ENCODE results near the gene RBPJ. TPM values are rescaled to one million over a fixed set of nuclear protein-coding genes. Genes with fewer than 3 reads are reported as not detected.

RBPJ gene
- total RNA-seq, 2 experiments from 2014 or later = 73.3 to 163 TPM

GRCh38 chr4:26294904-26295303, 25.9 kb upstream of the RBPJ start:
- ATAC-seq (no peak), DNase-seq (no peak)
- H3K9me3 Mint-ChIP-seq (ENCODE audit: low read depth) = no peaks in the 10 kb centered on the region
- CTCF ChIA-PET = no interaction called here
- H3K36me3 Mint-ChIP-seq = peaks cover 7% of the 10 kb centered on the region
- peaks cover 28% of the 10 kb centered on the region for H3K4me1 Mint-ChIP-seq
- no peaks in the 10 kb centered on the region for H3K27me3 Mint-ChIP-seq
- no peak overlapping the region for H3K27ac Mint-ChIP-seq
- no peak overlapping the region for H3K4me3 Mint-ChIP-seq

- no peak for ATAC-seq
- peaks cover 10% of the 10 kb centered on the region for H3K36me3 Mint-ChIP-seq
- CTCF ChIA-PET = interaction anchor here (0.5 kb wide), 1 partner anchor 9 kb away, joined by 3 read pairs; no protein-coding TSS in a partner anchor
Measured at GRCh38 chr4:26296021-26296420, 24.8 kb upstream of the RBPJ start.

GRCh38 chr4:26296514-26296913, 24.3 kb upstream of the RBPJ start:
- no peak for ATAC-seq
- CTCF ChIA-PET = interaction anchor here (0.5 kb wide), 1 partner anchor 10 kb away, joined by 3 read pairs; no protein-coding TSS in a partner anchor
- no peaks in the 10 kb centered on the region for H3K27me3 Mint-ChIP-seq
- H3K36me3 Mint-ChIP-seq = peaks cover 10% of the 10 kb centered on the region
- no peaks in the 10 kb centered on the region for H3K9me3 Mint-ChIP-seq (ENCODE audit: low read depth)
- peaks cover 35% of the 10 kb centered on the region for H3K4me1 Mint-ChIP-seq
- no peak overlapping the region for H3K27ac Mint-ChIP-seq
- no peak overlapping the region for H3K4me3 Mint-ChIP-seq
- no peak for DNase-seq

More at GRCh38 chr4:26296021-26296420, 24.8 kb upstream of the RBPJ start:
- H3K4me3 Mint-ChIP-seq = no peak overlapping the region
- peaks cover 39% of the 10 kb centered on the region for H3K4me1 Mint-ChIP-seq
- no peak for DNase-seq
- H3K27me3 Mint-ChIP-seq = no peaks in the 10 kb centered on the region
- no peak overlapping the region for H3K27ac Mint-ChIP-seq
- no peaks in the 10 kb centered on the region for H3K9me3 Mint-ChIP-seq (ENCODE audit: low read depth)

- H3K4me3 Mint-ChIP-seq = no peak overlapping the region
- no peaks in the 10 kb centered on the region for H3K9me3 Mint-ChIP-seq (ENCODE audit: low read depth)
- no peak for DNase-seq
- no peaks in the 10 kb centered on the region for H3K27me3 Mint-ChIP-seq
- ATAC-seq = no peak
- H3K36me3 Mint-ChIP-seq = peaks cover 10% of the 10 kb centered on the region
- CTCF ChIA-PET = interaction anchor here (0.9 kb wide), 2 partner anchors 22 to 33 kb away, joined by 3 read pairs; no protein-coding TSS in a partner anchor
- no peak overlapping the region for H3K27ac Mint-ChIP-seq
- H3K4me1 Mint-ChIP-seq = peaks cover 32% of the 10 kb centered on the region
Measured at GRCh38 chr4:26297219-26297618, 23.6 kb upstream of the RBPJ start.

GRCh38 chr4:26298198-26298947, 22.4 kb upstream of the RBPJ start:
- Mint-ChIP-seq H3K27me3 (no peaks in the 10 kb centered on the region), H3K36me3 (peaks cover 13% of the 10 kb centered on the region), H3K27ac (peak overlapping the region; percentile 79), H3K4me1 (peaks cover 34% of the 10 kb centered on the region), H3K4me3 (peak overlapping the region; percentile 68), H3K9me3 (ENCODE audit: low read depth) (no peaks in the 10 kb centered on the region)
- DNase-seq (no peak), ATAC-seq (no peak)
- CTCF ChIA-PET = interaction anchor here (0.9 kb wide), 1 partner anchor 32 kb away, joined by 3 read pairs; no protein-coding TSS in a partner anchor

- ATAC-seq = peak; percentile 87
Measured at GRCh38 chr4:26299254-26299882, 21.4 kb upstream of the RBPJ start.

GRCh38 chr4:26300314-26301307, 20.2 kb upstream of the RBPJ start:
- Mint-ChIP-seq H3K27ac (peak overlapping the region; percentile 79), H3K27me3 (no peaks in the 10 kb centered on the region), H3K4me1 (peaks cover 35% of the 10 kb centered on the region), H3K4me3 (no peak overlapping the region), H3K9me3 (ENCODE audit: low read depth) (no peaks in the 10 kb centered on the region), H3K36me3 (peaks cover 11% of the 10 kb centered on the region)
- ATAC-seq (no peak), DNase-seq (no peak)
- CTCF ChIA-PET = no interaction called here

More at GRCh38 chr4:26299254-26299882, 21.4 kb upstream of the RBPJ start:
- no peak for DNase-seq
- peak overlapping the region; percentile 79 for H3K27ac Mint-ChIP-seq
- H3K4me1 Mint-ChIP-seq = peaks cover 34% of the 10 kb centered on the region
- no peaks in the 10 kb centered on the region for H3K9me3 Mint-ChIP-seq (ENCODE audit: low read depth)
- H3K4me3 Mint-ChIP-seq = peak overlapping the region; percentile 68
- no peaks in the 10 kb centered on the region for H3K27me3 Mint-ChIP-seq
- CTCF ChIA-PET = interaction anchor here (0.7 kb wide), 1 partner anchor 135 kb away, joined by 4 read pairs; no protein-coding TSS in a partner anchor
- peaks cover 13% of the 10 kb centered on the region for H3K36me3 Mint-ChIP-seq

- DNase-seq = no peak
- H3K36me3 Mint-ChIP-seq = peaks cover 9% of the 10 kb centered on the region
- no peaks in the 10 kb centered on the region for H3K9me3 Mint-ChIP-seq (ENCODE audit: low read depth)
Measured at GRCh38 chr4:26302031-26302899, 18.5 kb upstream of the RBPJ start.

GRCh38 chr4:26303008-26303407, 17.8 kb upstream of the RBPJ start:
- DNase-seq = no peak
- Mint-ChIP-seq H3K4me1 (peaks cover 36% of the 10 kb centered on the region), H3K27ac (no peak overlapping the region), H3K9me3 (ENCODE audit: low read depth) (no peaks in the 10 kb centered on the region), H3K27me3 (no peaks in the 10 kb centered on the region), H3K4me3 (no peak overlapping the region), H3K36me3 (peaks cover 8% of the 10 kb centered on the region)
- no peak for ATAC-seq
- CTCF ChIA-PET = interaction anchor here (0.9 to 1.9 kb wide), 3 partner anchors 15 to 221 kb away, joined by 3 to 5 read pairs (median 3); no protein-coding TSS in a partner anchor

More at GRCh38 chr4:26302031-26302899, 18.5 kb upstream of the RBPJ start:
- H3K4me1 Mint-ChIP-seq = peaks cover 33% of the 10 kb centered on the region
- ATAC-seq = no peak
- H3K27ac Mint-ChIP-seq = no peak overlapping the region
- H3K27me3 Mint-ChIP-seq = no peaks in the 10 kb centered on the region
- no peak overlapping the region for H3K4me3 Mint-ChIP-seq
- CTCF ChIA-PET = interaction anchor here (0.9 to 1.9 kb wide), 4 partner anchors 10 to 220 kb away, joined by 3 to 5 read pairs (median 4); no protein-coding TSS in a partner anchor

GRCh38 chr4:26307037-26307800, 13.6 kb upstream of the RBPJ start:
- H3K27ac Mint-ChIP-seq = no peak overlapping the region
- no peak overlapping the region for H3K4me3 Mint-ChIP-seq
- CTCF ChIA-PET = no interaction called here
- ATAC-seq (peak; percentile 31), DNase-seq (no peak)
- H3K36me3 Mint-ChIP-seq = peaks cover 6% of the 10 kb centered on the region
- no peaks in the 10 kb centered on the region for H3K9me3 Mint-ChIP-seq (ENCODE audit: low read depth)
- no peaks in the 10 kb centered on the region for H3K27me3 Mint-ChIP-seq
- H3K4me1 Mint-ChIP-seq = peaks cover 31% of the 10 kb centered on the region

GRCh38 chr4:26308568-26308967, 12.2 kb upstream of the RBPJ start:
- no peaks in the 10 kb centered on the region for H3K27me3 Mint-ChIP-seq
- DNase-seq (no peak), ATAC-seq (peak; percentile 80)
- peaks cover 7% of the 10 kb centered on the region for H3K36me3 Mint-ChIP-seq
- peak overlapping the region; percentile 68 for H3K27ac Mint-ChIP-seq
- H3K4me3 Mint-ChIP-seq = no peak overlapping the region
- H3K9me3 Mint-ChIP-seq (ENCODE audit: low read depth) = no peaks in the 10 kb centered on the region
- CTCF ChIA-PET = interaction anchor here (0.7 to 2.7 kb wide), 2 partner anchors 17 to 20 kb away, joined by 5 to 13 read pairs; no protein-coding TSS in a partner anchor
- H3K4me1 Mint-ChIP-seq = peaks cover 37% of the 10 kb centered on the region

Data from activated CD8-positive, alpha-beta memory T cell treated with anti-CD3 and anti-CD28 coated beads, Interleukin-2, amount 10 ng/mL, durations not matched to agents 7 days and 5 days (primary cell).